Upper lobe of right lung (tissue), 1 donor: ENCODE results near the gene TMEM161B. TPM values are rescaled to one million over a fixed set of nuclear protein-coding genes. Genes with fewer than 3 reads are reported as not detected.

Experiments
- ATAC-seq: fragments of 200-7000 bp; cut with Tn5 transposase; one replicate; pipeline ENCODE4 v1.9.1; 2020; ENCODE audit warnings: mild to moderate bottlenecking, moderate library complexity
- DNase-seq: peaks from one replicate; pipeline ENCODE4 v3.0.0-alpha.2; 2020
- H3K27ac ChIP-seq: fragments of 200-600 bp; one replicate; pipeline ENCODE4 v1.8.0; 2022
- H3K27me3 ChIP-seq: fragments of 200-600 bp; one replicate; pipeline ENCODE4 v1.8.0; 2022; ENCODE audit warnings: mild to moderate bottlenecking
- H3K36me3 ChIP-seq: fragments of 200-600 bp; one replicate; pipeline ENCODE4 v1.8.0; 2022
- H3K4me1 ChIP-seq: fragments of 200-600 bp; one replicate; pipeline ENCODE4 v1.8.0; 2022
- H3K4me3 ChIP-seq: fragments of 200-600 bp; one replicate; pipeline ENCODE4 v1.8.0; 2022; ENCODE audit warnings: mild to moderate bottlenecking
- H3K9me3 ChIP-seq: fragments of 200-600 bp; one replicate; pipeline ENCODE4 v1.8.0; 2022
- CTCF ChIP-seq: fragments of 200-600 bp; IDR thresholded peaks from one replicate; pipeline ENCODE4 v1.8.0; 2022; ENCODE audit warnings: antibody characterized with exemption
- intact Hi-C: fragments of 100-400 bp; cut with DNase I; formaldehyde crosslinking; loops from one replicate; pipeline ENCODE4 v1.11.0; 2022
- total RNA-seq: library from RNA; stranded (reverse); fragmentation: NEBNext Ultra II Directional; extraction: Animal tissue kit (Norgen Biotek cat#: 25700); gene quantifications from one replicate; pipeline ENCODE4 v1.2.1, GENCODE V29; 2021
- donor health status: DM: no; HTN: yes; CAD: no; lungs with severe emphysema.

Gene TMEM161B
- total RNA-seq, 1 donor from 2014 or later, result 23.5 TPM

- DNase-seq, result no peak
- TF ChIP-seq CTCF, result no peak
- H3K4me1 ChIP-seq, result no peaks in the 10 kb centered on the region
- H3K4me3 ChIP-seq, result no peak overlapping the region
- ATAC-seq, result no peak
- no peaks in the 10 kb centered on the region for H3K27me3 ChIP-seq
- H3K27ac ChIP-seq, result no peak overlapping the region
- peaks cover 15% of the 10 kb centered on the region for H3K36me3 ChIP-seq
- H3K9me3 ChIP-seq, result no peaks in the 10 kb centered on the region
- intact Hi-C loops, result no loop called here
These were observed 19.3 kb upstream of the TMEM161B start for GRCh38 chr5:88287846-88288527.

DNA sequence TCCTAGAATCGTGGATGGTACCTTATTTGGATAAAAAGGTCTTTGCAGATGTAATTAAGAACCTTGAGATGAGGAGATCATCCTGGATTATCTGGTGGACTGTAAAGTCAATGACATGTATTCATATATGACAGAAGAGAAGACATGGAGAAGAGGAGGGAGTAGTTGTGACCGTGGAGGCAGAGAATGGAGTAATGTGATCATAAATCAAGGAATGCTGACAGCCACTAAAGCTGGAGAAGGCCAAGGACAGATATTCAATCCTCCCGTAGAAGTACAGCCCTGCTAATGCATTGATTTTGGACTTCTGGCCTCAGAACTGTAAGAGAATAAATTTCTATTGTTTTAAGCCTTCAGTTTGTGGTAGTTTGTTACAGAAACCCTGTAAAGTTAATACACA, 18.7 kb upstream of the TMEM161B start:
- Histone ChIP-seq H3K27ac (no peak overlapping the region), H3K4me1 (no peaks in the 10 kb centered on the region), H3K4me3 (no peak overlapping the region), H3K36me3 (peaks cover 16% of the 10 kb centered on the region), H3K9me3 (no peaks in the 10 kb centered on the region), H3K27me3 (no peaks in the 10 kb centered on the region)
- intact Hi-C loops, result no loop called here
- ATAC-seq, result no peak
- DNase-seq, result no peak
- TF ChIP-seq CTCF, result no peak

GRCh38 chr5:88283690-88284089, 15.0 kb upstream of the TMEM161B start:
- no peaks in the 10 kb centered on the region for H3K4me1 ChIP-seq
- no peak for TF ChIP-seq CTCF
- H3K27ac ChIP-seq, result no peak overlapping the region
- H3K27me3 ChIP-seq, result no peaks in the 10 kb centered on the region
- H3K4me3 ChIP-seq, result no peak overlapping the region
- intact Hi-C loops, result no loop called here
- ATAC-seq (no peak), DNase-seq (no peak)
- H3K36me3 ChIP-seq, result peaks cover 5% of the 10 kb centered on the region
- no peaks in the 10 kb centered on the region for H3K9me3 ChIP-seq

DNA sequence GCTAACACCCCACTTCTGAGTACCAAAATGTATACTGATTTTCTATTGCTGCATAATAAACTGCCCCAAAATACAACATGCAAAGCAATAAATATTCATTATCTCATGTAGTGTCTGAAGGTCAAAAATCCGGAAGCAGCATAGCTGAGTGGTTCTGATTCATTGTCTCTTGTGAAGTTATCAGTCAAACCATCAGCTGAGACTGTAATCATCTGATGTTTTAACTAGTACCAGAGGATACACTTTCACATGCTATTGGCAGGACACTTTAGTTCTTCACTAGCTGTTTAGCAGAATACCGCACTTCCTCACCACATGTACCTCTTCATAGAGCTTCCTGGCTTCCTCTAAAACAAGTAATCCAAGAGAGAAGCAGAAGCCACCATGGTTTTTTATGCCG, 12.7 kb upstream of the TMEM161B start:
- no peaks in the 10 kb centered on the region for H3K9me3 ChIP-seq
- TF ChIP-seq CTCF, result no peak
- ATAC-seq (no peak), DNase-seq (no peak)
- intact Hi-C loops, result no loop called here
- H3K27me3 ChIP-seq, result no peaks in the 10 kb centered on the region
- H3K27ac ChIP-seq, result no peak overlapping the region
- no peak overlapping the region for H3K4me3 ChIP-seq
- H3K4me1 ChIP-seq, result no peaks in the 10 kb centered on the region
- peaks cover 5% of the 10 kb centered on the region for H3K36me3 ChIP-seq

GRCh38 chr5:88279584-88279983, 10.9 kb upstream of the TMEM161B start:
- Histone ChIP-seq H3K4me3 (no peak overlapping the region), H3K4me1 (no peaks in the 10 kb centered on the region), H3K27ac (no peak overlapping the region), H3K36me3 (peaks cover 12% of the 10 kb centered on the region), H3K27me3 (no peaks in the 10 kb centered on the region), H3K9me3 (no peaks in the 10 kb centered on the region)
- no peak for TF ChIP-seq CTCF
- intact Hi-C loops, result no loop called here
- DNase-seq (no peak), ATAC-seq (peak; percentile 56)

GRCh38 chr5:88276378-88276777, 7.7 kb upstream of the TMEM161B start:
- DNase-seq (no peak), ATAC-seq (no peak)
- intact Hi-C loops, result no loop called here
- no peaks in the 10 kb centered on the region for H3K9me3 ChIP-seq
- no peaks in the 10 kb centered on the region for H3K4me1 ChIP-seq
- H3K4me3 ChIP-seq, result no peak overlapping the region
- H3K27ac ChIP-seq, result no peak overlapping the region
- H3K27me3 ChIP-seq, result no peaks in the 10 kb centered on the region
- H3K36me3 ChIP-seq, result peaks cover 25% of the 10 kb centered on the region
- no peak for TF ChIP-seq CTCF
